NCI-H748 treated with DMSO at 0.1 percent for 48 hours (cell line): ENCODE measurements around the gene NFX1.
"Not testable (repeated sequence)": the region's sequence is repeated elsewhere in the genome, so short reads cannot be mapped to it uniquely, and the experiment has no call there.

ENCODE experiments used
- DNase-seq: peaks from one replicate; lab custom pipeline; 2025; lab: John Stamatoyannopoulos, UW

The NFX1 gene

DNA sequence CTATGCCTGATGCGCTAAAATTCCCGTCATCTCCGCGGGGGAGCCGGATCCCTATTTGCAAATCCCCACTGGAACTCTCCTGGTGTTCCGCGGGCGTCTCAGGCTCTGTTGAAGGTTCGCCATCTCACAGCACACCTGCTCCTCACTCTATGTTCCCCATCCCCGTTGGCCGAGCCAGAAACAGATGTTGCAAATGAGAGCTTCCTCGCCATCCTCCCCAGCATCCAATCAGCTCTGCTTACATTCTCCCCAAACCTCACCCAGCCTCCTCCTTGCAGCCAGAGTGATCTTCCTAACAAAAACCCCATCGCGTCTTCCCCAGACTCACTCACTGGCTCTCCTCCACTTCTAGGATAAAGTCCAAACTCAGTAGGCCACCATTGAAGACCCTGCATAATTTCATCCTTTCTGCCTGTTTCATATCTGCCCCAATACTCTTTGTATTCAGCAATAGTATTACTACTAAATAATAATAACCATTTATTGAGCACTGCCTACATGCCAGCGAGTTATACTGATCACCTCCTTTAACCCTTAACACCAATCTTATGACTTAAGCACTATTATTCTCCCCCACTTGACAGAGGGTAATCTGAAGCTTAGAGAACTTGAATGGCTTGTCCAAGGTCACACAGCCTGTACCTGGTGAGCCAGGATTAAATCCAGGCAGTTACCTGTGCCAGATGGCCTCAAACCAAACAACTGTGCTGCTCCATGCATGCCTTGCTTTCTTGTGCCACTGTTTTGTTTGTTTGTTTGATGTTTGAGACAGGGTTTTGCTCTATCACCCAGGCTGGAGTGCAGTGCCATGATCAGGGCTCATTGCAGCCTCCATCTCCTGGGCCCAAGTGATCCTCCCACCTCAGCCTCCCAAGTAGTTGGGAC, 98.0 kb downstream of the NFX1 start:
- no peak for DNase-seq

DNA sequence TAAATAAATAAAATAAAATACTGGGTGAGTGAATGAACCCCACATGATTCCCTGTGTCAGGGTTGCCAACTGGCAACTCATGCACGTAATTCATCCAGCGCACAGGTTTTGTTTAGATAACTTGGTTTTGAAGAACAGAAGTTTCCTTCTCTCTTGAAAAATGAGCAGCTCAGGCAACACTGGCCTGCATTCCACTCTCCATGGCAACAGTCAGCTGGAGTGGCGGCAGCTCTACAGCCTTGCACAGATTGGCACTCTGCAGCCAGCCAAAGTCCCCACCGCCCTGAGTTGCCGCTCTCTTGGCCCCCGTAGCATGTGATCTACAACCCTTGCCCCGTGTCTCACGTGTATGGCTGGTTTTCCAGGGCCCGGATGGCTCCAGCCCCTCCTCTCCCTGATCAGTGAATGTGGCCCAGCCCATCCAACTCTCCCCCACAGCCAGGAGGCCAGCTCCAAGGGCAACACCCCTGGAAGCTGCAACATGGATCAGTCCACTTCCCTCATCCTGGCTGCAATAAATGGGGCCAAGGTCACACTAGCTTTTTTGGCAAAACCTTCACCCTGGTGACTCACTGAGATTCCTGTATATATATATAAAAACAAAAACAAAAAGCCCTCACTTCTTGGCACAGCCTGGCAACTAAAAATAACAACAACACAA, 100.9 kb downstream of the NFX1 start:
- DNase-seq = not testable (repeated sequence)

- DNase-seq = not testable (repeated sequence)
These were observed 102.3 kb downstream of the NFX1 start for GRCh38 chr9:33392591-33393021.

GRCh38 chr9:33393581-33393980, 103.3 kb downstream of the NFX1 start:
- no peak for DNase-seq

DNA sequence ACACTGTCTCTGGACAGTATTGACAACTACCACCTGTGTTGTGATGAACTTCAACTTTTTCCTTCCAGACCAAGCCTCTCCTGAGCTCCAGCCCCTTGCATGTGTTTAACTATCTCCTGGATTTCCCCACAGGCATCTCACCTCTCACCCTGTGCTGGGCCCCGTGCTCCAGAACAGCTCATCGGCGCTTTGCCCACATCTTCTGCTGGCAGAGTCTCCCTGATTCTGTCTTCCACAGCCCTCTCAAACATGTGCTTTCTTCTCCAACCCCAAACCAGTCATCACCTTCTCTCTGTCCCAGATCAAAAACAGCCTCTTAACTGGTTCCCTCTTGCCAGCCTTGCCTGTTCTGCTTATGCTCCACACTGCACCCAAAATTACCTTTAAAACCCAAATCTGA, 103.7 kb downstream of the NFX1 start:
- DNase-seq = not testable (repeated sequence)

DNA sequence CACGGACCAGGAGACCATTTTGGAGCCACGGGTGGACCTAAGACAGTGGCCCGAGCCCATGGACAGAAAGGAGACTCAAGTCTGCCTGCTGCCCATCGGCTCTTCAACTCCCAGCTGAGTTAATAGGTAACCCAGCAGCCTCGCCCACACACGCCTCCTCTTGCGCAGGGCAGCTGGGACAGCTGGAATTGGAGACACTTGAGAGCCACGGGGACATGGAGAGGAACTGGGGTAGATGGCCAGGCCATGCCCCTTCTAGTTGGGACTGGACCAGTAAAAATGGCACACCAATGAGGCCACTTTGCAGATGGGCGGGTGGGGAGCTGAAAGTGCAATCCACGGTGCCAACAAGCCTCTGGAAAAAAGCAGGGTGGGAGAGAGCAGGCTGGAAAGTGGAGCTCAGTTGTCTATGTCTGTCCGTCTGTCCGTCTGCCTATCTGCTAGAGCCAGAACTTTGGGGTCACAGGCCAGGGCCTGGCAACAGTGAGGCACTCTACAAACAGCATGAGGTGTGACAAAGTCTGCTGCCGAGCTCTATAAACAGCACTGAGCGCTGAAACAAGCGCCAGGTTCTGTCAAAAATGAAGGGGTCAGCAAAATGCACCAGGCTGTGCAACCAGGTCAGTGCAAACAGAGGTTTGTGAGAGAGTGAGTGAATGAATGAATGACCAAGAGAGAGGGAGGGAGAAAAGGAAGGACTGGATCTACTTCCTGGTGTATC, 105.0 kb downstream of the NFX1 start:
- DNase-seq = not testable (repeated sequence)

GRCh38 chr9:33397801-33398200, 107.5 kb downstream of the NFX1 start:
- not testable (repeated sequence) for DNase-seq

GRCh38 chr9:33399047-33399446, 108.7 kb downstream of the NFX1 start:
- not testable (repeated sequence) for DNase-seq

GRCh38 chr9:33401809-33402208, 111.5 kb downstream of the NFX1 start:
- not testable (repeated sequence) for DNase-seq

DNA sequence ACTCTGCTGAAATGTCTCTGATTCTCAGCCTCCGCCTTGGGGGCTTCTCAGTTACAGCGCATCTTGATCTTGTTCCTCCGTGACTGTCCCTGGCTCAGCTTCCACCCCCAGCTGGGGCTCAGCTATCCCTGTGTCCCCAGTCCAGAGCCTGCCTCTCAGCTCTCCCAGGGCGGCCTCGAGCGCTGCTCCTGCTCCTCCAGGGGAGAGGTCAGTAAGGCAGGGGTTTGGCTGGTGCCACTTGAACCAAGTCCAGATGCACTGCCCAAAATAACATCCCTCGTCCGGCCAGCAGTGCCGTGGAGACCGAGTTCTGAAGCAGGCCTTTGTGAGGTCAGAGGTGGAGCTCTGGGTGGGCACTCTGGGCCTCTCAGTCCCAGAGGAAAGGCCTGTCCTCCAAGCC, 112.1 kb downstream of the NFX1 start, which contains the start of gene AQP7:
TSS of gene AQP7 (minus strand) at position 198 of the 400 bp plus-strand sequence. CDS start 1,306 bp downstream, outside the sequence.
- DNase-seq = not testable (repeated sequence)

- DNase-seq = no peak
These were observed 113.8 kb downstream of the NFX1 start for GRCh38 chr9:33403941-33404787.

DNA sequence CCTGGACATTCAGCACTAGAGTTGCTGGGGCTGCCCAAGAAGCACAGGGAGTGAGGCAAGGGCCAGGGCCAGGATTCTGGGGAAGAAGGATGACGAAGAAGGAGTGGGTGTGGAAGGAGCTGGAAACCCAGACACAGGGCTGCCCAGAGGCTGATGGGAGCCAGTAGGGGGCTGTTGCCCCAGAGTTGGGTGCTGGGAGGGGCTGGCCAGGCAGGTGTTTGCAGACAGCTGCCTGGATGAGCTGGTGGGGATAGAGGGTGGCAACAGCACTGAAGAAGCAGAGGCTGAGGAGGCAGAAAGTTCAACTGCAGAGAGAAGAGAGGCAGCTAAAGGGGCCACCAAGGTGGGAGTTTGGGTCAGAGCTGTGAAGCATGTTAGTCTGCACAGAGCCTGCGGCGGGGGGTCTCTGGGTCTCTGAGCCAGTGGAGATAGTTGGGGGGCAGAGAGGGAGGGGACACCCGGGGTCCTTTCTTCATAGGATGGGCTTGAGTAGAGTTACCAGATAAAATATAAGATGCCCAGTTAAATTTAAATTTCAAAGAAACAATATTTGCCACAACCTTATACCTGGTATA, 114.6 kb downstream of the NFX1 start:
- no peak for DNase-seq

GRCh38 chr9:33407061-33407460, 116.7 kb downstream of the NFX1 start:
- no peak for DNase-seq

GRCh38 chr9:33408087-33408486, 117.8 kb downstream of the NFX1 start:
- no peak for DNase-seq

- DNase-seq = no peak
These were observed 124.0 kb downstream of the NFX1 start for GRCh38 chr9:33414268-33414667.

- DNase-seq = no peak
These were observed 124.7 kb downstream of the NFX1 start for GRCh38 chr9:33414889-33415500.

DNA sequence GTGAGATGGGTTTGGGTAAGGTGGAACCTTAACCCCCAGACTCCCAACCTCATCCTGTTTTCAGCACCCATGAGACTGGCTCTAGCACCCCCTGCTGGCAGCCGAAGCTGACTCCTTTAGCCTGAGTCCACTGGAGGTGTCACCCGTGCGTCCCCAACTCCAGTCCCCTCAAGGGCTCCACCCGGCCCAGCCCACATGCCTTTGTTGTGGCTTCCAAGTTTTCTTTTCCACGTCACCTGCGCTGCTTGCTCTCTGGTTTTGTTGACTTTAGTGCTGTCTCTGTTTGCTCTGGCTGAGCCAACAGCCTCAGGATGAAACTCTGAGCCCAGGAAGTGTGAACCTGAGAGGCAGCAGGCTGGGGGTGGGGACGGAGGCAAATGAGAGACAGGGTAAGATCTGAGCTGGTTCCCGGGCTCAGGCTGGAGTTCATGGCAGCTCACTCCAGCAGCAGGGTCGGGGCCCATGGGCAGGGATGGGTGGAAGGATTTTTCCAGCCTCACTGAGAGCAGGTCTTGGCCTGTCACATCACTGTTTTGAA, 125.3 kb downstream of the NFX1 start:
- peak; percentile 33 for DNase-seq

- DNase-seq = no peak
These were observed 126.7 kb downstream of the NFX1 start for GRCh38 chr9:33416996-33417395.

GRCh38 chr9:33418090-33418489, 127.8 kb downstream of the NFX1 start:
- DNase-seq = no peak

- no peak for DNase-seq
These were observed 129.5 kb downstream of the NFX1 start for GRCh38 chr9:33419708-33420303.
